Measurements from ENCODE around the gene C17orf100. TPM values are rescaled to one million over a fixed set of nuclear protein-coding genes. Genes with fewer than 3 reads are reported as not detected.

Gene C17orf100
- total RNA-seq, 2 experiments from 2014 or later = 2.4 to 5.2 TPM

DNA sequence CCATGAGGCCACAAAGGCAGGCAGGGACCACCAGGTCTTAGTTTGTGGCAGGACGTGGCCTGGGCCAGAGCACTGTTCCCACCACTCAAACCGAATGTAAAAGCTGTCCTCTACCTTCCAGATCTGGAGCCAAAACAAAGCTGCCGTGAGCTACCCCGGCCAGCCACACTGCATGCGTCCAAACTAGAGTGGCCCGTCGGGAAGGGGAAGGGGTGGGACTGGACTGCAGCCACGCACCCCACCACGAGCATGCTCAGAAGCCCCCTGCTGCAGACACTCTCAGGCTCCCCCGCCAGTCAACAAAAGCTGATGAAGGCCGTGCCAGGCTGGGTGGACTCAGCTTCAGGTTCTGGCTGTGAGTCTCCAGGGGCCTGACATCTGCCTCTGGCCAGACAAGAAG is 46.4 kb downstream of the C17orf100 start:
- BruUV-seq (replicated peaks) = no TSS peak
- H3K27ac ChIP-seq (ENCODE audit: low read depth, low read length, poor library complexity, severe bottlenecking) = no peak overlapping the region
- no peak for DNase-seq (ENCODE audit: low spot score)
- H3K4me2 ChIP-seq (ENCODE audit: low read length) = no peak overlapping the region
- no peaks in the 10 kb centered on the region for H3K79me2 ChIP-seq (ENCODE audit: insufficient read depth, low read depth, low read length)
- H3K4me1 ChIP-seq (ENCODE audit: insufficient read depth, low read length, poor library complexity, severe bottlenecking) = no peaks in the 10 kb centered on the region
- H3K4me3 ChIP-seq (ENCODE audit: low read depth, low read length, poor library complexity, severe bottlenecking) = no peak overlapping the region
- no peaks in the 10 kb centered on the region for H3K9me3 ChIP-seq (ENCODE audit: low read length)
- H2AFZ ChIP-seq (ENCODE audit: low read length) = no peak overlapping the region
- ChIA-PET POLR2A (interaction anchor here (0.6 to 0.7 kb wide), 2 partner anchors 244 to 249 kb away, joined by 3 to 4 read pairs; no protein-coding TSS in a partner anchor), CTCF (ENCODE audit: unreplicated experiment) (interaction anchor here (0.6 kb wide), 1 partner anchor 306 kb away, joined by 3 read pairs; no protein-coding TSS in a partner anchor)
- no peaks in the 10 kb centered on the region for H3K36me3 ChIP-seq (ENCODE audit: insufficient read depth, low read length)
- H3K9me2 ChIP-seq (ENCODE audit: insufficient read depth, low read length) = no peaks in the 10 kb centered on the region
- intact Hi-C loops (cut with micrococcal nuclease; ENCODE audit: unreplicated experiment) = no loop called here
- no peak for TF ChIP-seq EZH2phosphoT487 (IDR thresholded peaks at IDR 0.05; ENCODE audit: borderline replicate concordance, low read depth, low read length)
- TF ChIP-seq, protein P1, sequence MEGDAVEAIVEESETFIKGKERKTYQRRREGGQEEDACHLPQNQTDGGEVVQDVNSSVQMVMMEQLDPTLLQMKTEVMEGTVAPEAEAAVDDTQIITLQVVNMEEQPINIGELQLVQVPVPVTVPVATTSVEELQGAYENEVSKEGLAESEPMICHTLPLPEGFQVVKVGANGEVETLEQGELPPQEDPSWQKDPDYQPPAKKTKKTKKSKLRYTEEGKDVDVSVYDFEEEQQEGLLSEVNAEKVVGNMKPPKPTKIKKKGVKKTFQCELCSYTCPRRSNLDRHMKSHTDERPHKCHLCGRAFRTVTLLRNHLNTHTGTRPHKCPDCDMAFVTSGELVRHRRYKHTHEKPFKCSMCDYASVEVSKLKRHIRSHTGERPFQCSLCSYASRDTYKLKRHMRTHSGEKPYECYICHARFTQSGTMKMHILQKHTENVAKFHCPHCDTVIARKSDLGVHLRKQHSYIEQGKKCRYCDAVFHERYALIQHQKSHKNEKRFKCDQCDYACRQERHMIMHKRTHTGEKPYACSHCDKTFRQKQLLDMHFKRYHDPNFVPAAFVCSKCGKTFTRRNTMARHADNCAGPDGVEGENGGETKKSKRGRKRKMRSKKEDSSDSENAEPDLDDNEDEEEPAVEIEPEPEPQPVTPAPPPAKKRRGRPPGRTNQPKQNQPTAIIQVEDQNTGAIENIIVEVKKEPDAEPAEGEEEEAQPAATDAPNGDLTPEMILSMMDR (conservative IDR thresholded peaks at IDR 0.05; ENCODE audit: low read length) = no peak
- no peaks in the 10 kb centered on the region for H4K20me1 ChIP-seq (ENCODE audit: insufficient read depth, low read length)

DNA sequence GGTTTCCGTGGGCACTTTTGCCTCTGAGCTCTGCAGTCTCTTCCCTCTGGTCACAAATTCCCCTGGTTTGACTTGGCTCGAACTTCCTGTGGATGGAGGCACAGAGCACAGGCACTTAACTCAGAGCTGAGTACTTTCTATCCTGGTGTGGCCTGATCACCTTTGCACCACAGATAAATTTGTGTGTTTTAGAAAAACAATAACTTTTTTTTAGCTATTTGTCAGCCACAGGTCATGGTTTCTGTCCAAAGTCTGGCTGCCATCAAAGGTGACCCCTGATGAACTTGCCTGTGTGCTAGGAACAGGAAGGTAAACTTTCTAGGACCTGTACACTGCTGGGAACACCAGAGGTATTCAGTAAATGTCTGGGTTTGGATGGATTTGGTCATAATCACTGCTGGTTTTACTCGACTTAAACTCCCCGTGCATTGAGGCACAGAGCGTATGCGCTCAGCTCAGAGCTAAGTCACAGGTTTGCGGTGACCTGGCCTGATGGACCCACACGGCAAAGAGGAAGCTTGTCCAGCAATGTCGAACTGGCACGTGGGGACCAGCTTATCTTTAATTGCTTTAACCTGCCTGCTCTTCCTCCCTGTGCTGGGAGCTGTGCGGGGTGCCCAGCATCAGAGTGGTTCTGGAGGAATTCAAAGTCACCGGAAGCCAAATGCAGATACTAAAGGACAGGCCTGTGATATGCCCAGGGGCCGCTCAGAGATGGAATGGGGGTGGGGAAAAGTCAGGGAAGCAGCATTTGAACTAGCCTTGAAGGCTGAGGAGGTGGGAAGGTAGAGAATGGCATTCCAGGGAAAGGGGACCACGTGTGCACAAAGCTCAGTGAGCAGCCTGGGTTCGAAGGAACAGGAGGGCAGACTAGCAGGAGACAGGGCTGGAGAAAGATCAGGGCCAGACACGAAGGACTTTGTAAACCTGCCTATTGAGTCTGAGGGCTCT is 48.7 kb downstream of the C17orf100 start:
- POLR2A ChIA-PET = interaction anchor here (1.1 to 1.5 kb wide), 2 partner anchors 17 to 38 kb away, joined by 3 read pairs; no protein-coding TSS in a partner anchor
- no peak for TF ChIP-seq EZH2phosphoT487 (IDR thresholded peaks at IDR 0.05; ENCODE audit: borderline replicate concordance, low read depth, low read length)
- TF ChIP-seq, protein P1 (conservative IDR thresholded peaks at IDR 0.05; ENCODE audit: low read length) = no peak
- Histone ChIP-seq H3K4me2 (ENCODE audit: low read length) (no peak overlapping the region), H3K27ac (ENCODE audit: low read depth, low read length, poor library complexity, severe bottlenecking) (no peak overlapping the region), H3K36me3 (ENCODE audit: insufficient read depth, low read length) (no peaks in the 10 kb centered on the region), H3K79me2 (ENCODE audit: insufficient read depth, low read depth, low read length) (no peaks in the 10 kb centered on the region), H3K9me3 (ENCODE audit: low read length) (no peaks in the 10 kb centered on the region), H4K20me1 (ENCODE audit: insufficient read depth, low read length) (no peaks in the 10 kb centered on the region), H3K9me2 (ENCODE audit: insufficient read depth, low read length) (no peaks in the 10 kb centered on the region), H3K4me3 (ENCODE audit: low read depth, low read length, poor library complexity, severe bottlenecking) (no peak overlapping the region), H2AFZ (ENCODE audit: low read length) (no peak overlapping the region), H3K4me1 (ENCODE audit: insufficient read depth, low read length, poor library complexity, severe bottlenecking) (no peaks in the 10 kb centered on the region)
- CTCF ChIA-PET (ENCODE audit: unreplicated experiment) = interaction anchor here (0.5 kb wide), 1 partner anchor 27 kb away, joined by 3 read pairs; no protein-coding TSS in a partner anchor
- DNase-seq (ENCODE audit: low spot score) = no peak
- intact Hi-C loops (cut with micrococcal nuclease; ENCODE audit: unreplicated experiment) = no loop called here
- no TSS peak for BruUV-seq (replicated peaks)

GRCh38 chr17:6700948-6701307 is 49.4 kb downstream of the C17orf100 start:
- Histone ChIP-seq H3K9me3 (ENCODE audit: low read length) (no peaks in the 10 kb centered on the region), H3K79me2 (ENCODE audit: insufficient read depth, low read depth, low read length) (no peaks in the 10 kb centered on the region), H3K27ac (ENCODE audit: low read depth, low read length, poor library complexity, severe bottlenecking) (no peak overlapping the region), H4K20me1 (ENCODE audit: insufficient read depth, low read length) (no peaks in the 10 kb centered on the region), H3K4me3 (ENCODE audit: low read depth, low read length, poor library complexity, severe bottlenecking) (no peak overlapping the region), H3K36me3 (ENCODE audit: insufficient read depth, low read length) (no peaks in the 10 kb centered on the region), H3K4me2 (ENCODE audit: low read length) (no peak overlapping the region), H2AFZ (ENCODE audit: low read length) (no peak overlapping the region), H3K9me2 (ENCODE audit: insufficient read depth, low read length) (no peaks in the 10 kb centered on the region), H3K4me1 (ENCODE audit: insufficient read depth, low read length, poor library complexity, severe bottlenecking) (no peaks in the 10 kb centered on the region)
- BruUV-seq (replicated peaks) = no TSS peak
- intact Hi-C loops (cut with micrococcal nuclease; ENCODE audit: unreplicated experiment) = no loop called here
- no peak for DNase-seq (ENCODE audit: low spot score)
- TF ChIP-seq, protein P1 (conservative IDR thresholded peaks at IDR 0.05; ENCODE audit: low read length) = no peak
- TF ChIP-seq EZH2phosphoT487 (IDR thresholded peaks at IDR 0.05; ENCODE audit: borderline replicate concordance, low read depth, low read length) = no peak
- ChIA-PET CTCF (ENCODE audit: unreplicated experiment) (no interaction called here), POLR2A (no interaction called here)
